GM21447 (cell line): Measurements from ENCODE around the gene HCRT.
"Not testable (repeated sequence)": the region's sequence is repeated elsewhere in the genome, so short reads cannot be mapped to it uniquely, and the experiment has no call there.

ENCODE experiments used
- ATAC-seq: cut with Tn5 transposase; IDR thresholded peaks from one replicate; pipeline ENCODE4 v1.9.1; 2021; ENCODE audit not compliant: unreplicated experiment

Gene HCRT

GRCh38 chr17:42198897-42199296, 13.6 kb upstream of the HCRT start:
- ATAC-seq: no peak

GRCh38 chr17:42197564-42198156, 12.4 kb upstream of the HCRT start:
- no peak for ATAC-seq

DNA sequence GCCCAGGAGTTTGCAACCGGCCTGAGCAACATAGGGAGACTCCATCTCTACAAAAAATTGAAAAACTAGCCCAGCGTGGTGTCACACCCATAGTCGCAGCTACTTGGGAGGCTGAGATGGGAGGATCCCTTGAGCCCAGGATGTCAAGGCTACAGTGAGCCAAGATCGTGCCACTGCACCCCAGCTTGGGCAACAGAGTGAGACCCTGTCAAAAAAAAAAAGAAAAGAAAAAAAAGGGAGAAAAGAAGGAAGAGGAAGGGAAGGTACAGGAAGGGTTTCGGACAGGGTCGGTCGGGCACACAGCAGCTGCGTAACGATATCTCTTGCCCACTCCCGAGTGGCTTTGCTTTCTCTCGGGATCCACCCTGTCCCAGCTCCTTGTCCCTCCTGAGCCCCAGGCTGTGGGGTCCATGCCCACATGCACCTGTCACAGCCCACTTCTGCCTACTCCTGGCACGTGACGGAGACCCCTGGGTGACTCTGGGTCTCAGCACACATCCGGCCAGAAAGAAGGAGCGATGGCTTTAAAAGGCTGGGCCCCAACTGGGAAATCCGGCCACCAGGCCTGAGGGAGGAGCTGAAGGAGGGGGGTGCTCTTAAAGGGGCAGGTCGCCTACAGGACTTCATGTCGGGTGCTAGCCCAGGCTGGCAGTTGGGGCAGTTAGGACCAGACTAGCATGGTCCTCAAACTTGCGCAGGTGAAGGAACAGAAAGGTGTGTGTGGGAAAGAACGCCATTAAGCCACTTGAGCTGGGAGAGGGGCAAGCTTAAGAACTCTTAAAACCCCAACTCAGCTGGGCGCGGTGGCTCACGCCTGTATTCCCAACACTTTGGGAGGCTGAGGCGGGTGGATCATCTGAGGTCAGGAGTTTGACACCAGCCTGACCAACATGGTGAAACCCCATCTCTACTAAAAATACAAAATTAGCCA, 9.0 kb upstream of the HCRT start, which contains the start of gene GHDC:
GHDC (minus strand) TSS at position 526 of the 931 bp plus-strand sequence. CDS start 913 bp downstream, outside the sequence.
- ATAC-seq: peak; percentile 91

- ATAC-seq: no peak
These were observed 8.1 kb upstream of the HCRT start for GRCh38 chr17:42193216-42193968.

DNA sequence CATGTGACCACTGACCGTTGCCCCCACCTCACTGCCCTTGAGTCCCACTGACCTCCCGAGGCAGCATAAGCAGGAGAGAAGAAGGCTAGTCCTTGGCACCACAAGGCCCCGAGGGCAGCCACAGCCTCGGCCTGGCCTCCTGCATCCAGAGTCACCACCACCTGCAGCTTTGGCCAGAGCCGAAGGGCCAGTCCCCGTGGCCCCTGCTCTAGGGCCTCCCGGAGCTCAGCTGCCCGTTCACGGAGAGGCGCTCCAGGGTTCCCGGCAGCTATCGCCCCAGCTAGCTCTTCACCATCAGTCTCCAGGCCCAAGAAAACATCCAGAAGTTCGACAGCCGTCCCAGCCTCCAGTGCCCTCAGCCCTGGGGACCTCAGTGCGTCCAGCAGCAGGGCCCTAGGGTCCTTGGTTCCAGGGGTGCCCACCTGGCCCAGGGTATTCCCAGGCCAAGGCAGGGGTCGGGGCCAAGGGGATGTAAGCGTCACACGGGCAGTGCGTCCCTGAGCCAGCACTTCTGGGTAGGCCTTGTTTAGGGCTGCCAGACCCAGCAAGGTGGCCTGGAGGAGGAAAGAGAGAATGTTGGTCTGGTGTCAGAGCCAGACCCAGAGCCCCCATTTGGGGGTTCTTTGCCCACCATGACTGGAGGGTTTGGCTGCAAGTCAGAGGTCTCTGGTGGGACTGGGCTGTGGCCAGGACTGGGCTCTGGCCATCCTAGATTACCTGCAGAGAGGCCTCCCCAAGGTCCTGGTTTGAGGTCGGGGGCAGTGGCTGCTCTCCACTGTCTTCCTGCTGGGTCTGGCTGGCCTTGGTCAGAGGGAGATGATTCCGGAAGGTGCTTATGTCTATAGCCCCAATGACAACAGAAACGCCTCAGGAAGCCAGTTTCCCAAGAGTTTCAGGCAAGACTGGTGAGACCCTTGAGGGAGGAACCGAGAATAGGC, 7.2 kb upstream of the HCRT start:
- no peak for ATAC-seq

GRCh38 chr17:42191275-42191608, 6.0 kb upstream of the HCRT start:
- ATAC-seq: no peak

GRCh38 chr17:42190491-42191274, 5.4 kb upstream of the HCRT start:
- ATAC-seq: no peak

GRCh38 chr17:42189651-42189965, 4.4 kb upstream of the HCRT start:
- no peak for ATAC-seq

DNA sequence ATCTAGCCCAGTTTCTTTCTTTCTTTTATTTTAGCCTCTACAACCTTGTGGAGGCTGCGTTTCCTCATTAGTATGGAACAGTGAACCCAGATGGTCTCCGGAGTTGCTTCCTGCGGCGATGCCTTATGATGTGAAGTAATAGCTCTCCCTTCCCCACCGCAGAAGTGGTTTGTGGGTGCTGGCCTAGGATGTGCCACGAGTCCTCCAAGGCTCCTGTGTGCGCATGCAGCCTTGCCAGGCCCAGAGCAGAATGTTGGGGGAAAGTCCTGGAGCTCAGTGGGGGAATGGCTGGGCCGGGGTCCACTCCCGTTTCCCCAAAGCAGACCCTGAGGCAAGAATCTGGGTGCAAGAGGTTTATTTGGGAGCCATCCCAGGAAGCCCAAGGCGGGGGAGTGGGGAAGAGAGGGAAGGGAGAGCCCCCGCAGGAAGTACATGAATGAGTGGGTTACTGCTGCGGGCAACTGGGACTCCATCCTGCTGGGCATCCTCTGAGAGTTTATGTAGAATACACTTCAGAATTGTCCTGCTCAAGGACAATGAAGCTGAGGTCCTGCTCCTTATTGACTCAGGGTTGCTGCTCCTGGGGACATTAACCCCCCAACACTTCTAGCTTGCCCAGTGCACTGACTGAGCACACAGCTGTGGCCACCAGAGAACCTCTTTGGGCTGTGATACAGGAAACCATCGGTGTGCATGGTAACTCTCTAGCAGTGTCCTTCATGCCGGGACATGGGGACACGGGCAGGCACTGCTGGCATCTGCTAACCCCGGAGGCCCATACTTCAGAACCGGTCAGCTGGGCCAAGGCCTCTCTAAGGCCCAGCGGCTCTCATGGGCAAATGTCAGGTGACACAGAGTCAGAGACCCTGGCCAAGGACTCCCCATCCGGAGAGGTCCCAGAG, 3.7 kb upstream of the HCRT start:
- ATAC-seq: no peak

DNA sequence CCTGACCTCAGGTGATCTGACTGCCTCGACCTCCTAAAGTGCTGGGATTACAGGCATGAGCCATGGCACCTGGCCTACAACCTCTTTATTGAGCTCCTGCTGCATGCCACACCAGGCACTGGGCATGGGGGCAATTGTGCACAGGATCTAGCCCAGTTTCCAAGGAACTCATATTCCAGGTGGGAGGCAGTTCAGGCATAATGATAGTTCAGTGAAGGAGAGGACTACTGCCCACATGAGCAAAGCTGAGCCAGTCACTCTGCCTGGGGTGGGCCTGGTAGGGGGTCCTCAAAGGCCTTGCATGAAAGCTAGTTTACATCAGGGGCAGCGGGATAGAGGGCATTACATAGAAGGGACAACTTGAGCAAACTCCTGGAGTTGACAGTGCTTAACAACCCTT, 2.6 kb upstream of the HCRT start:
- ATAC-seq: no peak

GRCh38 chr17:42186191-42186590, 939 bp upstream of the HCRT start:
- ATAC-seq: not testable (repeated sequence)

- ATAC-seq: no peak
These were observed 324 bp upstream of the HCRT start for GRCh38 chr17:42185621-42185930.

DNA sequence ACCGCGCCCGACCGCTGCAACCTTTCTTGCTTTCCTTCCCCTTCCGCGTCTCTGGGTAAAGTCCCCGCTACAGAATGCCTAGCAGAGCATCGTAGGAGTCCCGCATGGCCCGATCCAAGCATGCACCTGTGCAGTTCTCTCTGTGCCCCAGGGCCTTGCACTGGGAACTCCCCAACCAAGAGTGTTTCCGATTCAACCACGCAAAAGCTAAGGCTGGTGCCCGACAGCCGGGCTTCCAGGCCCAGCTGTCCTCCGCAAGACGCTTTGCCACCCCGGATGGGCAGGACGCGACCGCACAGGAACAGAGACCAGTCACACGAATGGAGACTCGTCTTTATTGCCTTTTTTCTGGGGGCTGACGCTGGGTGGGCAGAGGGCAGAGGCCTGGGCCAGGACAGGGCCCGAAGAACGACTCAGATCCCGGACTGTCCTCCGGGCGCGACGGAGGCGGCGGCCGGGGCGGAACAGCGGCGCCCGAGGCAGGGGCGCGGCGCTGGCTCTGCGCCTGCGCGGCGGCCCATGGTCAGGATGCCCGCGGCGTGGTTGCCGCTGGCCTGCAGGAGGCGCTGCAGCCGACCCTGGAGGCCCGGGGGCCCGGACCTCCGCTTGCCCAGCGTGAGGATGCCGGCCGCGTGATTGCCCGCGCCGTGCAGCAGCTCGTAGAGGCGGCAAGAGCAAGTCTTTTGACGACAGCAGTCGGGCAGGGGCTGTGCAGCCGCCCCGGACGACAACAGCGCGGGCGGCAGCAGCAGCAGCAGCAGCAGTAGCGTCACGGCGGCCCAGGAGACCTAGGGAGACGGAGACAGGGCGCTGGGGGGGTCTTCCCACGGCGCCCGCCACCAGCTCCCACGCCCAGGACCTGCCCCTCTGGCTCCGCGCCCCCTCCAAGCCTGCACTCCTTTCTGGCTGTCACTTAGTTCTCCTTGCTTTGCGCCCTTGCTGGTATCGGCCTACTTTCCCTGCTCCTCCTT, 1.2 kb downstream of the HCRT start:
- peak; percentile 49 for ATAC-seq

DNA sequence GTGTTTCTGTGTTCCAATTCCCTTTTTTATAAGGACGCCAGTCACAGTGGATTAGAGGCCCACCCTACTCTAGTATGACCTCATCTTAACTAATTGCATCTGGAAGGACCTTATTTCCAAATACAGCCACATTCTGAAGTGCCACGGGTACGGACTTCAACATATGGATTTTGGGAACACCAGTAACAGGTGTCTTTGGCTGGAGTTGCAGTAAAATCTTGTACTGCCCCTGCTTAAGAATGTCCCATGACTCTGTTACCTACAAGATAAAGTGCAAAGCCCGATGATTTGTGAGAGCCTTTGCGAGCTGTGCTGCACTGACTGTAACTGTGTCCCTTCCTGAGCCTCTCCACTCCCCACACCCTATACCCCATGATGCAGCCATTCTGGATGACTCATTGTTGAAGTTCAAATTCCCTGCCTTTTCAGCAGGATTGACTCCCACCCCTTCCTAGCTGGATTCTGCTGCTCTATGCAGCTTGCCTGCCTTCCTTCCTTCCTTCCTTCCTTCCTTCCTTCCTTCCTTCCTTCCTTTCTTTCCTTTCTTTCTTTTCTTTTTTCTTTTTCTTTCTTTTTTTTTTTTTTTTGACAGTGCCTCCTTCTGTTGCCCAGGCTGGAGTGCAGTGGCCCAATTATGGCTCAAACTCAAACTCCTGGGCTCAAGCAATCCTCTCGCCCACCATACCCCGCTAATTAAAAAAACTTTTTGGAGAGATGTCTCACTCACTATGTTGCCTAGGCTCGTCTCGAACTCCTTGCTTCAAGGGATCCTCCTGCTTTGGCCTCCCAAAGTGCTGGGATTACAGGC, 2.1 kb downstream of the HCRT start:
- no peak for ATAC-seq

GRCh38 chr17:42181851-42182207, 3.4 kb downstream of the HCRT start:
- no peak for ATAC-seq

DNA sequence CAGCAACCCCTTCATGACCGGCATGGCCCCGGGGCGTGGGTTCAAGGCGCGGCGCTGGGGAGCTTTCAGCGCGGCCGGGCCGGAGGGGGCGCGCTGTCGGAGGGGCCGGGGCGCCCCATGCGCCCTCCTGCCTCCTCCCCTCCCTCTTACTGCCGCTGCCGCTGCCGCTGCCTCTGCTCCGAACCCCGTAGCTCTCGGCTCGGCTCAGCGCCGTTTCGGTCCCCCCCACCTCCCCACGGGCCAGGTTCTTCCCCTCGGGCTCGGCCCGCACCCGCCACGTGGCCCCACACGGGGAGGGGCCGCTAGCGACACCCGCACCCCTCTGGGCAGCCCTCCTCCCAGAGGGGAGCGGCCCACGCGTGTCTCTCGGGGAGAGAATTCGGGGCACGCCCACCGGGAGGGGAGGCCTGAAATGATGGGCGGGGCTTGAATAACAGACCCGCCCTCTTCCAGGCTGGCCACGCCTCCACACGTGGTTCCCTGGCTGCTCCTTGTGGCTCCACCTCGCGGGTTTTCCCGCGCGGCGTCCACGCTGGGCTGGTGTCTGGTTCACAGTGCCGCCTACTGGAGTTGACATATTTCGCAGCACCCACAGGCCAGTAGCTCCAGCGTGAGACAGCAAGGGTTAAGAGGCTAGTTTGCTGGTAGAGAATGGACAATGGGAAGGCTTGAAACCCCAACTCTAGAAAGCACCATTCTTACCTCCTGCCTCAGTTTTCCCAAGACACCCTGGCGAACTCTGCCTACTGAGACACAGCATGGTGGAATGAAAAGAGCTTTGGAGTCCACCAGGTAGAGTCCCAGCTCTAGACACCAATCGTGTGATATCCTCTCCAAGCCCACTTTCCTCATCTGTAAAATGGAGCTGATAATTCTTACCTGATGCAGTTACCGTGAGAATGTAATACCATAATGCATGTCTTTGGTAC, 4.1 kb downstream of the HCRT start, which contains the start of gene KCNH4:
KCNH4 (minus strand) TSS at position 221 of the 929 bp plus-strand sequence; CDS start at position 24, 197 bp downstream.
- ATAC-seq: no peak
